GM12872 (cell line): ENCODE data around the gene KIF16B.

Source experiments
- CTCF ChIP-seq: IDR thresholded peaks from 3 replicates; pipeline ENCODE4 v1.5.1; 2011; ENCODE audit warnings: low read depth, mild to moderate bottlenecking, low read length, moderate library complexity; ENCODE audit not compliant: insufficient read depth

KIF16B gene

DNA sequence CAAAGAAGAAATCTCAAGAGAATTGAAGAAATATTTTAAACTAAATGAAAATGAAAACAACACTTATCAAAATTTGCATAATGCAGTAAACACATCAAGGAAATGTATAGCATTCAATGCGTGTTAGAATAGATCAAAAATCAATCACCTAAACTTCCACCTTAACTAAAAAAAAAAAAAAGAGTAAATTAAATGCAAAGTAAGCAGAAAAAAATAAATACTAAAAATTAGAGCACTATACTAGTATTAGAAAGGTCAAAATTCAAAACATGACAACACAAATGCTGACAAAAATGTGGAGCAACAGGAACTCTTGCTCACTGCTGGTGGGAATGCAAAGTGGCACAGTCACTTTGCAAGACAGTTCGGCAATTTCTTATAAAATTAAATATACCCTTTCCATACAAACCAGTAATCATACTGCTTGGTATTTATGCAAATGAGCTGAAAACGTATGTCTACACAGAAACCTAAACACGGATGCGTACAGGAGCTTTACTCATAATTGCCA is 103.8 kb downstream of the KIF16B start:
- TF ChIP-seq CTCF: no peak

DNA sequence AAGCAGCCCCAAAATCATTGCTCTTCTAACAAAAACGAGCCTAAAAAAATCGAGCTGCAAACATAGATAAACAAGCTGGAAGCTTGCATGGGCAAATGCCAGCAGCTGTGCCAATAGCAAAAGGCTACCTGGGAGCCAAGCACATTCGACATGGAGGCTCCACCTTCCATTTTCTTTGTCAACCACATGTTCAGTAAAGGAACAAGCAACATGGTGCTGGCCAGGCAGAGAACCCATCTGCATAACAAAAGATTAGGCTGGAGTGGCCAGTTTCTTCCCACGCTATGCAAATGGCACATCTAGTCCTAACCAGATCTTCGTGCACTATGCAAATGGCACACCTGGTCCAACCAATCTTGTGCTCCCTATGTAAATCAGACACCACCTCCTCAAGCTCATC is 110.5 kb downstream of the KIF16B start:
- no peak for TF ChIP-seq CTCF

DNA sequence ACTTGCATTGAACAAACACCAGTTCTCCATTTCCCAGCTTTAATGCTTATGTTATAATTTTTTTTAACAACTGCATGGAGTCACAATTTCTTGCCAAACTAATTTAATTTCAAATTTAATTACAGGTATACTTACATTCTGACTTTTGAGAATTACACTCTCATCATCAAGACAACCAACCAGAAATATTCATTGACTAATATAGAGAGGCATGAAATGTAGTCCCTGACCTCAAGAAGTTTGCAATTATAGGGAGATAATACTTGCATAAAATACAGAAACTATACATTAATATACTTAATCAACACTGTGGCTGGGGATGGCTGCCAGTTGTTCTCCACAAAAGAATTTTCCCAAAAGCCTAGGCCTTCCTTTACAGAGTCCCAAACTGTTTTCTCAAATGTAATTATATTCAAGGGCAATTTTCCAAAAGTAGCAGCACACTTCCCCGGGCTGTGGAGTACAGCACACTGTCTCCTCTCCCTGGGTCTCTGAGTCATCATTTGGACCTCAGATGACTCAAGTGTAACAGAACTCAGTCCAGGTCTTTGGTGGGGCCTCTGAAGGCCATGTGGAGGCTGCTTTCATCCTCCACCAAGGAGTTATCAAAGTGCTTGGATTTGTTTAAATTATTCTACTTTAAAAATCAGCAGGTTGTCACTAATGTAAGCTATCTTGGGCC is 114.1 kb downstream of the KIF16B start:
- no peak for TF ChIP-seq CTCF

GRCh38 chr20:16457514-16457913 is 115.7 kb downstream of the KIF16B start:
- TF ChIP-seq CTCF: no peak

DNA sequence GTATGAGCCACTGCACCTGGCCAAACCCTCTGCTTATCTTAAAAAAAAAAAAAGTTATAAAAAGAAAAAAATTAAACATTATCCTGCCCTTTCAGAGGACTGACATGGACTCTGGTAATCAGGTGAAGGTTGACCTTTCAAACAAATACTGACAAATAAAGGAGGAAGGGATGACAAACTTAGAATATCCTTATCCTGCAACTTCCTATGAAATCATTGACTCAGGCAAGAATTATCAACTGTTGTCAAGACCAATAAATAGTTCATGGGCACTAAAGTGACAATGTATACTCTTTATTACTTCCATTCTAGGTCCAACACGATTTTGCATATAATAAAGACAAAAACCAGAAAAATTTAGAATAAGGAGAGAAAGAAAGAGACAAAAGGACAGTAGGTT is 117.9 kb downstream of the KIF16B start:
- TF ChIP-seq CTCF: no peak

- TF ChIP-seq CTCF: no peak
Measured at GRCh38 chr20:16451982-16452381, 121.3 kb downstream of the KIF16B start.

GRCh38 chr20:16451001-16451400 is 122.2 kb downstream of the KIF16B start:
- no peak for TF ChIP-seq CTCF
